Measurements from ENCODE around the gene TAS1R2. TPM values are rescaled to one million over a fixed set of nuclear protein-coding genes. Genes with fewer than 3 reads are reported as not detected.
"Not testable (repeated sequence)": the region's sequence is repeated elsewhere in the genome, so short reads cannot be mapped to it uniquely, and the experiment has no call there.

The TAS1R2 gene
- total RNA-seq, 2 donors from 2014 or later, result not detected

- H3K27ac Mint-ChIP-seq; H3K27me3 Mint-ChIP-seq; H3K36me3 Mint-ChIP-seq (ENCODE audit: low read depth); H3K9me3 Mint-ChIP-seq; ATAC-seq (replicated peaks); H3K4me3 Mint-ChIP-seq; H3K4me1 Mint-ChIP-seq: not testable (repeated sequence)
Measured at GRCh38 chr1:18891858-18892257, 32.4 kb upstream of the TAS1R2 start.

- no peaks in the 10 kb centered on the region for H3K9me3 Mint-ChIP-seq
- H3K4me3 Mint-ChIP-seq, result no peak overlapping the region
- no peaks in the 10 kb centered on the region for H3K27me3 Mint-ChIP-seq
- no peak overlapping the region for H3K27ac Mint-ChIP-seq
- no peaks in the 10 kb centered on the region for H3K4me1 Mint-ChIP-seq
- ATAC-seq (replicated peaks), result no peak
- no peaks in the 10 kb centered on the region for H3K36me3 Mint-ChIP-seq (ENCODE audit: low read depth)
Measured at GRCh38 chr1:18891426-18891780, 31.9 kb upstream of the TAS1R2 start.

GRCh38 chr1:18890706-18891425, 31.4 kb upstream of the TAS1R2 start:
- no peak overlapping the region for H3K4me3 Mint-ChIP-seq
- no peaks in the 10 kb centered on the region for H3K4me1 Mint-ChIP-seq
- no peak overlapping the region for H3K27ac Mint-ChIP-seq
- no peaks in the 10 kb centered on the region for H3K27me3 Mint-ChIP-seq
- ATAC-seq (replicated peaks), result no peak
- H3K9me3 Mint-ChIP-seq, result no peaks in the 10 kb centered on the region
- no peaks in the 10 kb centered on the region for H3K36me3 Mint-ChIP-seq (ENCODE audit: low read depth)

- Mint-ChIP-seq H3K27ac (no peak overlapping the region), H3K27me3 (no peaks in the 10 kb centered on the region), H3K4me3 (no peak overlapping the region), H3K36me3 (ENCODE audit: low read depth) (no peaks in the 10 kb centered on the region), H3K9me3 (no peaks in the 10 kb centered on the region), H3K4me1 (no peaks in the 10 kb centered on the region)
- ATAC-seq (replicated peaks), result no peak
Measured at GRCh38 chr1:18886003-18886335, 26.5 kb upstream of the TAS1R2 start.

- H3K9me3 Mint-ChIP-seq, result no peaks in the 10 kb centered on the region
- no peaks in the 10 kb centered on the region for H3K36me3 Mint-ChIP-seq (ENCODE audit: low read depth)
- H3K27me3 Mint-ChIP-seq, result no peaks in the 10 kb centered on the region
- no peak for ATAC-seq (replicated peaks)
- no peak overlapping the region for H3K27ac Mint-ChIP-seq
- no peak overlapping the region for H3K4me3 Mint-ChIP-seq
- no peaks in the 10 kb centered on the region for H3K4me1 Mint-ChIP-seq
Measured at GRCh38 chr1:18885311-18886002, 26.0 kb upstream of the TAS1R2 start.

GRCh38 chr1:18884727-18885126, 25.3 kb upstream of the TAS1R2 start:
- no peak overlapping the region for H3K4me3 Mint-ChIP-seq
- no peaks in the 10 kb centered on the region for H3K4me1 Mint-ChIP-seq
- peak overlapping the region; percentile 37 for H3K27ac Mint-ChIP-seq
- no peaks in the 10 kb centered on the region for H3K36me3 Mint-ChIP-seq (ENCODE audit: low read depth)
- no peaks in the 10 kb centered on the region for H3K9me3 Mint-ChIP-seq
- no peak for ATAC-seq (replicated peaks)
- no peaks in the 10 kb centered on the region for H3K27me3 Mint-ChIP-seq

- Mint-ChIP-seq H3K4me3 (no peak overlapping the region), H3K27ac (peak overlapping the region; percentile 37), H3K9me3 (no peaks in the 10 kb centered on the region), H3K27me3 (no peaks in the 10 kb centered on the region), H3K36me3 (ENCODE audit: low read depth) (no peaks in the 10 kb centered on the region), H3K4me1 (no peaks in the 10 kb centered on the region)
- ATAC-seq (replicated peaks), result no peak
Measured at GRCh38 chr1:18884419-18884717, 24.9 kb upstream of the TAS1R2 start.

GRCh38 chr1:18883636-18884418, 24.4 kb upstream of the TAS1R2 start:
- Mint-ChIP-seq H3K9me3 (no peaks in the 10 kb centered on the region), H3K27ac (peak overlapping the region; percentile 37)
- peak; percentile 59 for ATAC-seq (replicated peaks)

GRCh38 chr1:18883079-18883478, 23.6 kb upstream of the TAS1R2 start:
- no peaks in the 10 kb centered on the region for H3K4me1 Mint-ChIP-seq
- ATAC-seq (replicated peaks), result no peak
- H3K9me3 Mint-ChIP-seq, result no peaks in the 10 kb centered on the region
- H3K36me3 Mint-ChIP-seq (ENCODE audit: low read depth), result no peaks in the 10 kb centered on the region
- H3K27ac Mint-ChIP-seq, result no peak overlapping the region
- no peaks in the 10 kb centered on the region for H3K27me3 Mint-ChIP-seq
- no peak overlapping the region for H3K4me3 Mint-ChIP-seq

More at GRCh38 chr1:18883636-18884418, 24.4 kb upstream of the TAS1R2 start:
- H3K36me3 Mint-ChIP-seq (ENCODE audit: low read depth), result no peaks in the 10 kb centered on the region
- H3K4me1 Mint-ChIP-seq, result no peaks in the 10 kb centered on the region
- no peak overlapping the region for H3K4me3 Mint-ChIP-seq
- no peaks in the 10 kb centered on the region for H3K27me3 Mint-ChIP-seq

GRCh38 chr1:18882486-18882885, 23.0 kb upstream of the TAS1R2 start:
- Mint-ChIP-seq H3K27ac (no peak overlapping the region), H3K9me3 (no peaks in the 10 kb centered on the region), H3K27me3 (no peaks in the 10 kb centered on the region), H3K4me3 (no peak overlapping the region), H3K36me3 (ENCODE audit: low read depth) (no peaks in the 10 kb centered on the region), H3K4me1 (no peaks in the 10 kb centered on the region)
- no peak for ATAC-seq (replicated peaks)

GRCh38 chr1:18881642-18882431, 22.4 kb upstream of the TAS1R2 start:
- ATAC-seq (replicated peaks), result no peak

GRCh38 chr1:18881164-18881563, 21.7 kb upstream of the TAS1R2 start:
- Mint-ChIP-seq H3K27me3 (no peaks in the 10 kb centered on the region), H3K36me3 (ENCODE audit: low read depth) (no peaks in the 10 kb centered on the region), H3K9me3 (no peaks in the 10 kb centered on the region), H3K4me3 (no peak overlapping the region), H3K4me1 (no peaks in the 10 kb centered on the region), H3K27ac (no peak overlapping the region)
- ATAC-seq (replicated peaks), result no peak

More at GRCh38 chr1:18881642-18882431, 22.4 kb upstream of the TAS1R2 start:
- Mint-ChIP-seq H3K27me3 (no peaks in the 10 kb centered on the region), H3K9me3 (no peaks in the 10 kb centered on the region), H3K27ac (no peak overlapping the region), H3K4me1 (no peaks in the 10 kb centered on the region), H3K4me3 (no peak overlapping the region), H3K36me3 (ENCODE audit: low read depth) (no peaks in the 10 kb centered on the region)

- ATAC-seq (replicated peaks), result no peak
- no peak overlapping the region for H3K4me3 Mint-ChIP-seq
- no peaks in the 10 kb centered on the region for H3K27me3 Mint-ChIP-seq
- no peaks in the 10 kb centered on the region for H3K9me3 Mint-ChIP-seq
- no peaks in the 10 kb centered on the region for H3K36me3 Mint-ChIP-seq (ENCODE audit: low read depth)
- no peak overlapping the region for H3K27ac Mint-ChIP-seq
- no peaks in the 10 kb centered on the region for H3K4me1 Mint-ChIP-seq
Measured at GRCh38 chr1:18880585-18880984, 21.1 kb upstream of the TAS1R2 start.

- Mint-ChIP-seq H3K4me3 (no peak overlapping the region), H3K36me3 (ENCODE audit: low read depth) (no peaks in the 10 kb centered on the region), H3K27ac (no peak overlapping the region), H3K27me3 (no peaks in the 10 kb centered on the region), H3K4me1 (no peaks in the 10 kb centered on the region), H3K9me3 (no peaks in the 10 kb centered on the region)
- no peak for ATAC-seq (replicated peaks)
Measured at GRCh38 chr1:18879791-18880309, 20.4 kb upstream of the TAS1R2 start.

Measured in activated T-helper 17 cell treated with anti-CD3 and anti-CD28 coated beads, Interleukin-2, amount 50 U/mL, for 72 hours (primary cell).